Activated T-helper 2 cell treated with anti-CD3 and anti-CD28 coated beads, Interferon-gamma antibody, Interleukin-2, Interleukin-4, amounts not matched to agents 10 μg/mL and 5 μg/mL and 100 μg/mL, durations not matched to agents 14 hours and 24 hours and 36 hours (primary cell): Measurements from ENCODE around the gene PRKCB. TPM values are rescaled to one million over a fixed set of nuclear protein-coding genes. Genes with fewer than 3 reads are reported as not detected.

Experiments used
- DNase-seq: peaks from one replicate; pipeline ENCODE4 v3.0.0; 2021; ENCODE audit warnings: low spot score
- H3K27ac Mint-ChIP-seq: one replicate; pipeline ENCODE4 v1.8.0; 2021; ENCODE audit warnings: mixed read lengths
- H3K27me3 Mint-ChIP-seq: one replicate; pipeline ENCODE4 v1.8.0; 2021; ENCODE audit warnings: low read depth, mixed read lengths
- H3K36me3 Mint-ChIP-seq: one replicate; pipeline ENCODE4 v1.8.0; 2021; ENCODE audit warnings: low read depth, mixed read lengths
- H3K4me1 Mint-ChIP-seq: one replicate; pipeline ENCODE4 v1.8.0; 2021; ENCODE audit warnings: low read depth, mixed read lengths
- H3K4me3 Mint-ChIP-seq: one replicate; pipeline ENCODE4 v1.8.0; 2021; ENCODE audit warnings: low read depth, mild to moderate bottlenecking, moderate library complexity, mixed read lengths
- H3K9me3 Mint-ChIP-seq: one replicate; pipeline ENCODE4 v1.8.0; 2021; ENCODE audit warnings: mixed read lengths
- intact Hi-C: fragments of 100-400 bp; cut with micrococcal nuclease; formaldehyde crosslinking; loops from one replicate; pipeline ENCODE4 v1.15.1; 2023
- total RNA-seq: library from RNA; stranded (reverse); gene quantifications from 2 replicates; pipeline ENCODE4 v1.2.3, GENCODE V29; 2022

The PRKCB gene
- total RNA-seq, 1 donor from 2014 or later, result 69.5 TPM

GRCh38 chr16:24124291-24124690, 288.5 kb downstream of the PRKCB start:
- DNase-seq, result no peak
- no peaks in the 10 kb centered on the region for H3K27me3 Mint-ChIP-seq
- H3K4me1 Mint-ChIP-seq, result peaks cover 4% of the 10 kb centered on the region
- intact Hi-C loops, result no loop called here
- H3K9me3 Mint-ChIP-seq, result no peaks in the 10 kb centered on the region
- no peak overlapping the region for H3K4me3 Mint-ChIP-seq
- H3K36me3 Mint-ChIP-seq, result peaks cover 43% of the 10 kb centered on the region
- H3K27ac Mint-ChIP-seq, result no peak overlapping the region

- Mint-ChIP-seq H3K36me3 (peaks cover 43% of the 10 kb centered on the region), H3K4me1 (peaks cover 4% of the 10 kb centered on the region), H3K4me3 (no peak overlapping the region), H3K9me3 (no peaks in the 10 kb centered on the region), H3K27me3 (no peaks in the 10 kb centered on the region), H3K27ac (no peak overlapping the region)
- intact Hi-C loops, result no loop called here
- no peak for DNase-seq
Observed at GRCh38 chr16:24125214-24125613, 289.4 kb downstream of the PRKCB start.

GRCh38 chr16:24129412-24129918, 293.7 kb downstream of the PRKCB start:
- DNase-seq, result no peak
- no peak overlapping the region for H3K4me3 Mint-ChIP-seq
- intact Hi-C loops, result no loop called here
- H3K4me1 Mint-ChIP-seq, result peaks cover 8% of the 10 kb centered on the region
- H3K9me3 Mint-ChIP-seq, result no peaks in the 10 kb centered on the region
- H3K36me3 Mint-ChIP-seq, result peaks cover 29% of the 10 kb centered on the region
- no peaks in the 10 kb centered on the region for H3K27me3 Mint-ChIP-seq
- H3K27ac Mint-ChIP-seq, result no peak overlapping the region

- Mint-ChIP-seq H3K36me3 (peaks cover 19% of the 10 kb centered on the region), H3K4me3 (no peak overlapping the region), H3K9me3 (no peaks in the 10 kb centered on the region), H3K27ac (no peak overlapping the region), H3K4me1 (peaks cover 4% of the 10 kb centered on the region), H3K27me3 (no peaks in the 10 kb centered on the region)
- no peak for DNase-seq
- intact Hi-C loops, result loop anchor here (10.0 kb wide), 1 partner anchor 124 kb away; the partner anchor contains the start of gene CACNG3
Observed at GRCh38 chr16:24130494-24131085, 294.8 kb downstream of the PRKCB start.

- no peak overlapping the region for H3K4me3 Mint-ChIP-seq
- peaks cover 18% of the 10 kb centered on the region for H3K36me3 Mint-ChIP-seq
- no peak overlapping the region for H3K27ac Mint-ChIP-seq
- peaks cover 4% of the 10 kb centered on the region for H3K4me1 Mint-ChIP-seq
- intact Hi-C loops, result loop anchor here (10.0 kb wide), 1 partner anchor 124 kb away; the partner anchor contains the start of gene CACNG3
- no peaks in the 10 kb centered on the region for H3K27me3 Mint-ChIP-seq
- no peaks in the 10 kb centered on the region for H3K9me3 Mint-ChIP-seq
- DNase-seq, result no peak
Observed at GRCh38 chr16:24131294-24131693, 295.5 kb downstream of the PRKCB start.

GRCh38 chr16:24132048-24132796, 296.4 kb downstream of the PRKCB start:
- peaks cover 21% of the 10 kb centered on the region for H3K36me3 Mint-ChIP-seq
- intact Hi-C loops, result loop anchor here (10.0 kb wide), 1 partner anchor 123 kb away; the partner anchor contains the start of gene CACNG3
- peaks cover 4% of the 10 kb centered on the region for H3K4me1 Mint-ChIP-seq
- no peaks in the 10 kb centered on the region for H3K9me3 Mint-ChIP-seq
- no peaks in the 10 kb centered on the region for H3K27me3 Mint-ChIP-seq
- DNase-seq, result no peak
- no peak overlapping the region for H3K27ac Mint-ChIP-seq
- no peak overlapping the region for H3K4me3 Mint-ChIP-seq

- Mint-ChIP-seq H3K4me3 (no peak overlapping the region), H3K36me3 (peaks cover 19% of the 10 kb centered on the region), H3K9me3 (no peaks in the 10 kb centered on the region), H3K4me1 (peaks cover 4% of the 10 kb centered on the region), H3K27ac (no peak overlapping the region), H3K27me3 (no peaks in the 10 kb centered on the region)
- DNase-seq, result no peak
- intact Hi-C loops, result loop anchor here (10.0 kb wide), 1 partner anchor 122 kb away; the partner anchor contains the start of gene CACNG3
Observed at GRCh38 chr16:24132797-24133155, 297.0 kb downstream of the PRKCB start.

- Mint-ChIP-seq H3K9me3 (no peaks in the 10 kb centered on the region), H3K4me1 (peaks cover 22% of the 10 kb centered on the region), H3K36me3 (peaks cover 27% of the 10 kb centered on the region), H3K4me3 (no peak overlapping the region), H3K27ac (no peak overlapping the region), H3K27me3 (no peaks in the 10 kb centered on the region)
- DNase-seq, result no peak
- intact Hi-C loops, result loop anchor here (5.0 to 10.0 kb wide), 2 partner anchors 56 to 119 kb away; partner anchors contain the start of gene CACNG3
Observed at GRCh38 chr16:24135624-24136565, 300.1 kb downstream of the PRKCB start.

- no peak for DNase-seq
- H3K9me3 Mint-ChIP-seq, result no peaks in the 10 kb centered on the region
- peaks cover 27% of the 10 kb centered on the region for H3K36me3 Mint-ChIP-seq
- no peaks in the 10 kb centered on the region for H3K27me3 Mint-ChIP-seq
- H3K4me3 Mint-ChIP-seq, result no peak overlapping the region
- H3K27ac Mint-ChIP-seq, result no peak overlapping the region
- intact Hi-C loops, result loop anchor here (5.0 to 10.0 kb wide), 2 partner anchors 54 to 117 kb away; partner anchors contain the start of gene CACNG3
- H3K4me1 Mint-ChIP-seq, result peaks cover 18% of the 10 kb centered on the region
Observed at GRCh38 chr16:24138024-24138423, 302.2 kb downstream of the PRKCB start.

GRCh38 chr16:24138575-24138974, 302.8 kb downstream of the PRKCB start:
- Mint-ChIP-seq H3K4me3 (no peak overlapping the region), H3K9me3 (no peaks in the 10 kb centered on the region), H3K27ac (peak overlapping the region; percentile 21), H3K36me3 (peaks cover 27% of the 10 kb centered on the region), H3K27me3 (no peaks in the 10 kb centered on the region), H3K4me1 (peaks cover 18% of the 10 kb centered on the region)
- DNase-seq, result no peak
- intact Hi-C loops, result loop anchor here (5.0 to 10.0 kb wide), 2 partner anchors 54 to 116 kb away; partner anchors contain the start of gene CACNG3

GRCh38 chr16:24139282-24139681, 303.5 kb downstream of the PRKCB start:
- H3K27me3 Mint-ChIP-seq, result no peaks in the 10 kb centered on the region
- intact Hi-C loops, result loop anchor here (1.0 to 10.0 kb wide), 3 partner anchors 12 to 116 kb away; partner anchors contain the start of gene CACNG3
- H3K27ac Mint-ChIP-seq, result peak overlapping the region; percentile 40
- H3K9me3 Mint-ChIP-seq, result no peaks in the 10 kb centered on the region
- DNase-seq, result no peak
- H3K4me3 Mint-ChIP-seq, result no peak overlapping the region
- H3K4me1 Mint-ChIP-seq, result peaks cover 18% of the 10 kb centered on the region
- H3K36me3 Mint-ChIP-seq, result peaks cover 30% of the 10 kb centered on the region

- no peak overlapping the region for H3K27ac Mint-ChIP-seq
- H3K4me1 Mint-ChIP-seq, result peaks cover 18% of the 10 kb centered on the region
- no peaks in the 10 kb centered on the region for H3K9me3 Mint-ChIP-seq
- H3K27me3 Mint-ChIP-seq, result no peaks in the 10 kb centered on the region
- H3K36me3 Mint-ChIP-seq, result peaks cover 41% of the 10 kb centered on the region
- DNase-seq, result no peak
- intact Hi-C loops, result no loop called here
- H3K4me3 Mint-ChIP-seq, result no peak overlapping the region
Observed at GRCh38 chr16:24140730-24141129, 304.9 kb downstream of the PRKCB start.
